VCaP (cell line): ENCODE results near the gene ITGA3.
A peak's percentile ranks its signal among the peaks of the same experiment; 100 is the strongest.

ENCODE experiments used
- H3K27ac ChIP-seq: fragments of 450-650 bp; 2 replicates; pipeline ENCODE4 v1.5.1; 2017
- TF ChIP-seq, protein P1 (sequence below): fragments of 450-650 bp; conservative IDR thresholded peaks from 2 replicates; pipeline ENCODE4 v1.5.1; 2017; ENCODE audit warnings: mild to moderate bottlenecking, moderate library complexity

ITGA3 gene

DNA sequence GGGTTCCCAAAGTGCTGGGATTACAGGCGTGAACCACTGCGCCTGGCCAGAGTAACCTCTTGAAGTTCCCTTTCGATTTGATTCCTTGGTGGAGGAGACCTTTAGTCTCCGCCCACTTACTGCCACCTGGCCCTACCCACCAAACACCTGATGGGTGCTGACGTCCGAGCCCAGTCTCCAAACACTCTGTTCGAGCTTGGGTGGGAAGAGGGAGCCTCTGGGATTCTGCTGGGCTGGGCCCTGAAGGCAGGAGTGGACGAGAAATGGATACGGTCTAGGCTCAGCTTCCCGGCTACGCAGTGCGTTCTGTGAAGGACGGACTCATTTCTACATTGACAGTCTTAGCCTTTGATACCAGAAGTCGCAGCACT, 870 bp upstream of the ITGA3 start:
- peak overlapping the region; percentile 91 for H3K27ac ChIP-seq
- TF ChIP-seq, protein P1, sequence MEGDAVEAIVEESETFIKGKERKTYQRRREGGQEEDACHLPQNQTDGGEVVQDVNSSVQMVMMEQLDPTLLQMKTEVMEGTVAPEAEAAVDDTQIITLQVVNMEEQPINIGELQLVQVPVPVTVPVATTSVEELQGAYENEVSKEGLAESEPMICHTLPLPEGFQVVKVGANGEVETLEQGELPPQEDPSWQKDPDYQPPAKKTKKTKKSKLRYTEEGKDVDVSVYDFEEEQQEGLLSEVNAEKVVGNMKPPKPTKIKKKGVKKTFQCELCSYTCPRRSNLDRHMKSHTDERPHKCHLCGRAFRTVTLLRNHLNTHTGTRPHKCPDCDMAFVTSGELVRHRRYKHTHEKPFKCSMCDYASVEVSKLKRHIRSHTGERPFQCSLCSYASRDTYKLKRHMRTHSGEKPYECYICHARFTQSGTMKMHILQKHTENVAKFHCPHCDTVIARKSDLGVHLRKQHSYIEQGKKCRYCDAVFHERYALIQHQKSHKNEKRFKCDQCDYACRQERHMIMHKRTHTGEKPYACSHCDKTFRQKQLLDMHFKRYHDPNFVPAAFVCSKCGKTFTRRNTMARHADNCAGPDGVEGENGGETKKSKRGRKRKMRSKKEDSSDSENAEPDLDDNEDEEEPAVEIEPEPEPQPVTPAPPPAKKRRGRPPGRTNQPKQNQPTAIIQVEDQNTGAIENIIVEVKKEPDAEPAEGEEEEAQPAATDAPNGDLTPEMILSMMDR: no peak

DNA sequence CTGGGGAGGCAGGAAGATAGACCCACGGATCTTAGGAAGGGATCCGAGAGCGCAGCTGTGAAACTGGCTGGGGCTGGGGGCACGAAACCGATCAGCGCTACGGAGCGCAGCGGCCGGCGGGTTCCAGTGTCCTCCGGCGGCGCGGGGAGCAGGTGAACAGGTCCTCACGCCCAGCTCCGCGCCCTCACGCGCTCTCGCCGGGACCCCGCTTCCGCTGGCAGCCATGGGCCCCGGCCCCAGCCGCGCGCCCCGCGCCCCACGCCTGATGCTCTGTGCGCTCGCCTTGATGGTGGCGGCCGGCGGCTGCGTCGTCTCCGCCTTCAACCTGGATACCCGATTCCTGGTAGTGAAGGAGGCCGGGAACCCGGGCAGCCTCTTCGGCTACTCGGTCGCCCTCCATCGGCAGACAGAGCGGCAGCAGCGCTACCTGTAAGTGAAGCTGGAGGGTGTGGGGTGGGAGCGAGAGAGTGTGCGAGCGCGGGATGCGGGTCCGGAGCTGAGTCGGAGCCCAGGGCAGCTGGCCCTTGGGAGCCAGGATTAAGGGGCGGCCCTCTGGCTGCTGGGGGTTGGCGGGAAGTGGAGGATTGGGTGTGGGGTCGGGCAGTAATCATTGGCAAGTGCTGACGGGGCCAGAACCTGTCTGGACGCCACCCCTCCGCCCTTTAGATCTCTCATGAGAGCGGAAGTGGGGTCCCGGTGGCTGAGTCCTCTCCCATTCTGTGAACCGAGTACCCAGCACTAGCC, 479 bp downstream of the ITGA3 start:
- peak overlapping the region; percentile 91 for H3K27ac ChIP-seq
- TF ChIP-seq, protein P1: peak; percentile 79

DNA sequence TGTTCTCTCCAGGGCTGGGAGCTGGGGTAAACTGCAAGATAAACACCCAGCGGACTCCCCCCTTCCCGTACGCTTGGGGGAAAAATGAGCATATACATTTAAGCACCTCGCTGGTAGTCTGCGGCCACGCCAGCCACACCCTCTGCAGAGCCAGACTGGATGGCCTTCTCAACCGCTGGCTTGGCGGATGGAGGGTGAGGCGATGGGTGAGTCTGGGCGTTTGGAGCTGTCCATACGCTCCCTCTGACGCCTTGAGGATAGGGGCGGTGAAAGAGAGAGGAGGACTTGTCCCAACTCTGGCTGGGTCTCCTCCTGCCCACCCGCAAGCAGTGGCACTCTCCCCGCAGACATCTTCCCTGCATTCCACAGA, 1.0 kb downstream of the ITGA3 start:
- H3K27ac ChIP-seq: peak overlapping the region; percentile 91
- TF ChIP-seq, protein P1: no peak

DNA sequence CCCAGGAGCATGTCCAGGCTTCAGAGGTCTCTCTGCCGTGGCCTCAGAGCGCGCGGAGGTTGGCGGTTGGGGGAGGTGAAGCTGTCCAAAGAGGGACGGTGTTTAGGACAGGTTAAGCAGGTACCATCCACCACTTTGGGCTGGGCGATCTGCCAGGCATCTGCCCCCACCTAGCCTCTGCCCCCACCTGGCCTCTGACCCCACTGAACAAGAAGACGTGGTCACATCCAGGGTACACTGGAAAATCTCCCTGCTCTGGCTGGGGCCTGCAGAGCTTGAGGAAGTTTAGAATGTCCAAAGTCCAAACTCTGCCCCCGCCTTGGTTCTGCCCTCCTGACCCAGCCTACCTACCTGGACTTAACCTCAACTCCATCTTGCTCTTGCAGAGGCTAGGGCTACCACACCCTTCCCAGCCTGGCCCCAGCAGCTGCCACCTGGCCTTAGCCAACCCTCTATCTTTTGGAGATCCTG, 1.6 kb downstream of the ITGA3 start:
- TF ChIP-seq, protein P1: no peak
- no peak overlapping the region for H3K27ac ChIP-seq

DNA sequence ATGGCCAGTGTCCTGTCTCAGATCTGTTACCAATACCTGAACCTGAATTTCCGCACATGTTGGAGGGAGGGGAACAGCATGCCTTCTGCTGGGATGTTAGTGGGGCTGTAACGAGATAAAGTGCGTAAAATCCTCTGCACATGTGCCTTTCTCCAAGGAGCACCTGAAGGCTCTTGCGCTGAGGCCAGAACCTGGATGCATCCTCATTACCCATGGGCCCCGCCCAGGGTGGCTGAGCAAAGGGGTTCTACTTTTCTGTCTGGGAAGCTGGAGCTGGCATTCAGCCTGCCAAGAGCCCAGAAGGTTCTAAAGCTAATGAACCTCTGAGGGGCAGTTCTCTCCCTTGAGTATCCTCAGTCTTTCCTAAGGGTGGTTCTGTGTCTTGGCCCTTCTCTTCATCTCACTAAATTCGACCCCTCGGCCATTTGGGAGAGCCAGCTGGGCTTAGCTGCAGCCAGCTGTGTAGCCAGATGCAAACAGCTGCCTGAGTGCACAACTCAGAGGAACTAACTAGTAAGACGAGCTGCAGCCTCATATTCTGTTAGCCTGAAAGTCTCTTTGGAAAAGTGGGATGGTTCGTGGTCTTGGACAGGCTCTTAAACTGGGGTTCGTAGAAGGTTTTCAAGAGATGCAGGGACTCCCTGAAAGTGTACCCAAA, 2.5 kb downstream of the ITGA3 start:
- no peak overlapping the region for H3K27ac ChIP-seq
- TF ChIP-seq, protein P1: no peak

DNA sequence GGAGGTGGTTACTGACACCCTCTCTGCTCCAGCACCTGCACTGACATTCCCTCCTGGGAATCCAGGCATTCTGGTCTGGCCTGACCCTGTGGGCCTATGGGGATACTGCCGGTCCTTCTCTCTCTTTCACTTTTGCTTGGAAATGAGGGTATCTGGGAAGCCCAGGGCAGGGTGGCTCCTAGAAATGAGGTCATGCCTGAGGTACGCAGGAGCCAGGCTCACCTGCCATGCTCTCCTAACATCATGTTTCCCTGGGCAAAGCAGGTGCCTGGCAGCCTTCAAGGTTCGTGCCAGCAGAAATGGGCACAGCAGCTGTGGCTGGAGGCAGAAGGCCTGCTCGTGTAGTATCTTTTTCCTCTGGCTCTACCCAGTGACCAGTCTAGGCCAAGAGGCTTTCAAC, 3.3 kb downstream of the ITGA3 start:
- TF ChIP-seq, protein P1: no peak
- no peak overlapping the region for H3K27ac ChIP-seq

DNA sequence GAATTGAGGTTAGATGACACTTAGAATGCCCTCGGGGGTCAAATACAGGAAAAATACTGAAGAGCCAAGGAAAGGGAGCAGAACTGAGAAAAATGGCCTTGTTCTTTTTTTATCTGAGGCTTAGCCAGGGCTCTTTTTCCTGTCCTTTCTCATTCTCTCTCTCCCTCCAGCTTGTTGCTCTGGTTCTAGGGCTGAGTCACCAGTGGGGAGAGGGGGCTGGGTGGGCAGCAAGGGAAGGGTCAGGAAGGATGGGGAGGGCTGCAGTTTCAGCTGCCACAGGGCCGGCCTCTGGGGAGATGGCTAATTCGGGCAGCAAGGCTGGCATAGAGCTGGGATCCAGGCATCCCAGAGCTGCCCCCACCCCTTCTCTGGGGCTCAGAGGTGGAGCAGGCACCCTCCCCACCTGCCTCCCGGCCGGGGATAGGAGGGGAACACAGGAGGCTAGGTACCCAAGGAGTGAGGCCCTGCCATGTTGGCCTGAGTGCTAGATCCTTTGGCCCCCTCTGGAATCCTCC, 3.9 kb downstream of the ITGA3 start:
- TF ChIP-seq, protein P1: no peak
- no peak overlapping the region for H3K27ac ChIP-seq
